SK-N-SH treated with all-trans-retinoic acid at 6 μM for 48 hours (cell line): ENCODE measurements around the gene GOLGA8J.

ENCODE experiments used
- ATAC-seq: fragments of 200-7000 bp; cut with Tn5 transposase; 3 replicates; pipeline ENCODE4 v1.9.1; 2020; ENCODE audit warnings: mild to moderate bottlenecking, moderate library complexity
- ARNTL ChIP-seq: fragments of 450-650 bp; formaldehyde crosslinking; IDR thresholded peaks from 2 replicates; pipeline ENCODE4 v1.5.0; 2020; ENCODE audit warnings: low read depth, mild to moderate bottlenecking, moderate library complexity, borderline replicate concordance
- BACH2 ChIP-seq: fragments of 250-450 bp; sonication (Bioruptor Pico); IDR thresholded peaks from 2 replicates; pipeline ENCODE4 v1.9.0; 2021; ENCODE audit warnings: mild to moderate bottlenecking, borderline replicate concordance
- ESRRG ChIP-seq: fragments of 250-450 bp; sonication (Bioruptor Pico); IDR thresholded peaks from 2 replicates; pipeline ENCODE4 v1.6.1; 2021; ENCODE audit warnings: mild to moderate bottlenecking
- GLIS3 ChIP-seq: fragments of 250-450 bp; sonication (Bioruptor Pico); IDR thresholded peaks from 2 replicates; pipeline ENCODE4 v1.5.0; 2020; ENCODE audit warnings: mild to moderate bottlenecking, moderate library complexity
- ISL1 ChIP-seq: fragments of 250-450 bp; sonication (Bioruptor Pico); IDR thresholded peaks from 2 replicates; pipeline ENCODE4 v2.1.2; 2022; ENCODE audit warnings: mild to moderate bottlenecking, moderate library complexity
- OSR1 ChIP-seq: fragments of 250-450 bp; sonication (Bioruptor Pico); IDR thresholded peaks from 2 replicates; pipeline ENCODE4 v1.8.0; 2022; ENCODE audit warnings: moderate library complexity, mild to moderate bottlenecking, inconsistent platforms
- PPARA ChIP-seq: fragments of 250-450 bp; sonication (Bioruptor Pico); IDR thresholded peaks from 2 replicates; pipeline ENCODE4 v1.5.0; 2020; ENCODE audit warnings: mild to moderate bottlenecking, borderline replicate concordance
- RARB ChIP-seq: fragments of 250-450 bp; sonication (Bioruptor Pico); IDR thresholded peaks from 2 replicates; pipeline ENCODE4 v1.8.0; 2021; ENCODE audit warnings: mild to moderate bottlenecking, moderate library complexity
- SNAI2 ChIP-seq: fragments of 250-450 bp; sonication (Bioruptor Pico); IDR thresholded peaks from 2 replicates; pipeline ENCODE4 v1.5.0; 2020; ENCODE audit warnings: mild to moderate bottlenecking, moderate library complexity
- TCF4 ChIP-seq: fragments of 250-450 bp; sonication (Bioruptor Pico); IDR thresholded peaks from 2 replicates; pipeline ENCODE4 v1.8.0; 2021; ENCODE audit warnings: mild to moderate bottlenecking, moderate library complexity, borderline replicate concordance
- TOX ChIP-seq: fragments of 250-450 bp; sonication (Bioruptor Pico); IDR thresholded peaks from 2 replicates; pipeline ENCODE4 v1.8.0; 2021; ENCODE audit warnings: mild to moderate bottlenecking, moderate library complexity, borderline replicate concordance
- ZC3H10 ChIP-seq: fragments of 250-450 bp; sonication (Bioruptor Pico); IDR thresholded peaks from 2 replicates; pipeline ENCODE4 v1.5.1; 2021; ENCODE audit warnings: mild to moderate bottlenecking, moderate library complexity
- ZFP3 ChIP-seq: fragments of 250-450 bp; sonication (Bioruptor Pico); IDR thresholded peaks from 2 replicates; pipeline ENCODE4 v1.5.0; 2020; ENCODE audit warnings: mild to moderate bottlenecking, moderate library complexity
- ZFP30 ChIP-seq: fragments of 450-650 bp; formaldehyde crosslinking; IDR thresholded peaks from 2 replicates; pipeline ENCODE4 v1.5.0; 2022; ENCODE audit warnings: mild to moderate bottlenecking, moderate library complexity
- ZNF565 ChIP-seq: fragments of 450-650 bp; formaldehyde crosslinking; conservative IDR thresholded peaks from 2 replicates; pipeline ENCODE4 v1.5.0; 2020; ENCODE audit warnings: low read depth, mild to moderate bottlenecking, moderate library complexity
- ZNF70 ChIP-seq: fragments of 450-650 bp; formaldehyde crosslinking; IDR thresholded peaks from 2 replicates; pipeline ENCODE4 v1.5.0; 2020; ENCODE audit warnings: mild to moderate bottlenecking, moderate library complexity
- ZNF8 ChIP-seq: fragments of 450-650 bp; formaldehyde crosslinking; IDR thresholded peaks from 2 replicates; pipeline ENCODE4 v1.5.0; 2020; ENCODE audit warnings: mild to moderate bottlenecking, moderate library complexity
- TF ChIP-seq, protein P1 (sequence below): fragments of 250-450 bp; sonication (Bioruptor Pico); IDR thresholded peaks from 2 replicates; pipeline ENCODE4 v1.8.0; 2020; ENCODE audit warnings: mild to moderate bottlenecking, moderate library complexity, borderline replicate concordance
- TF ChIP-seq, protein P2 (sequence below): fragments of 250-450 bp; sonication (Bioruptor Pico); IDR thresholded peaks from 2 replicates; pipeline ENCODE4 v1.5.1; 2021; ENCODE audit warnings: mild to moderate bottlenecking, moderate library complexity
- TF ChIP-seq, protein P3 (sequence below): fragments of 250-450 bp; sonication (Bioruptor Pico); IDR thresholded peaks from 2 replicates; pipeline ENCODE4 v1.8.0; 2021; ENCODE audit warnings: low read depth, mild to moderate bottlenecking, moderate library complexity, borderline replicate concordance
- TF ChIP-seq, protein P4 (sequence below): fragments of 250-450 bp; sonication (Bioruptor Pico); IDR thresholded peaks from 2 replicates; pipeline ENCODE4 v1.5.0; 2020; ENCODE audit warnings: mild to moderate bottlenecking, moderate library complexity

Gene GOLGA8J

DNA sequence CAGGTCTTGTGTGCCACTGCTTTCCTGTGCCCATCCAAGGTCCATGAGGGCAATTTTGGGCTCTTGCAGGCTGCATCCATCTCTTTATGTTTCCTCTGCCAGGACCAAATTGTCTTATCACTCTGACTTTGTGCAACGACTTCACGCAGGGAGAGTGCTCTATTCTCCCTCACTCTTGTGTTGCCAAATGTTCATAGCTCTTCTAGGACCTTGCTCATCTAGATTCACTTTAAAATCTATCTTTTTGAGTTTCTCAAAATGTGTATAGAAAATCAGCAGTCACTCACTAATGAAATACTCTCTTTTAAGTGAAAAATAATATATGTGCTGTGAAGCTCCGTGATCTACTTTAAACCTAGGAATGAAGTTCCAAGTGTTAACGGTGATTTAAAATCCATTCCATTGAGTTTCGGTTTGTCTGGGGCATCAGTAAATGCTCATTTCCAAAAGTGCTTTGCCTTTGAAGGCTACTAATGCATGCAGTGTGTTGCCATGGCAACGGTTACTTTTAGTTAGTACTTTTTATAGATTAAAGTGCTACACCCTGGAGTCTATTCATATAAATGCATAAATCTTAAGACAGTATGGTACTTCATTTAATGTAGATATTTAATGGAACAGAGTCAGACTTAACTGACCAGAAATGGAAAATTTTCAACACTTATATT, 46.6 kb upstream of the GOLGA8J start:
- no peak for ATAC-seq
- TF ChIP-seq, protein P1, sequence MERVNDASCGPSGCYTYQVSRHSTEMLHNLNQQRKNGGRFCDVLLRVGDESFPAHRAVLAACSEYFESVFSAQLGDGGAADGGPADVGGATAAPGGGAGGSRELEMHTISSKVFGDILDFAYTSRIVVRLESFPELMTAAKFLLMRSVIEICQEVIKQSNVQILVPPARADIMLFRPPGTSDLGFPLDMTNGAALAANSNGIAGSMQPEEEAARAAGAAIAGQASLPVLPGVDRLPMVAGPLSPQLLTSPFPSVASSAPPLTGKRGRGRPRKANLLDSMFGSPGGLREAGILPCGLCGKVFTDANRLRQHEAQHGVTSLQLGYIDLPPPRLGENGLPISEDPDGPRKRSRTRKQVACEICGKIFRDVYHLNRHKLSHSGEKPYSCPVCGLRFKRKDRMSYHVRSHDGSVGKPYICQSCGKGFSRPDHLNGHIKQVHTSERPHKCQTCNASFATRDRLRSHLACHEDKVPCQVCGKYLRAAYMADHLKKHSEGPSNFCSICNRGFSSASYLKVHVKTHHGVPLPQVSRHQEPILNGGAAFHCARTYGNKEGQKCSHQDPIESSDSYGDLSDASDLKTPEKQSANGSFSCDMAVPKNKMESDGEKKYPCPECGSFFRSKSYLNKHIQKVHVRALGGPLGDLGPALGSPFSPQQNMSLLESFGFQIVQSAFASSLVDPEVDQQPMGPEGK (CRISPR knock-in tag): no peak
- TF ChIP-seq SNAI2 (CRISPR knock-in tag) (no peak), TCF4 (CRISPR knock-in tag) (no peak), ESRRG (CRISPR knock-in tag) (no peak), TOX (CRISPR knock-in tag) (no peak), ZNF8 (no peak), ZFP30 (no peak), ZNF70 (CRISPR knock-in tag) (no peak), ZC3H10 (CRISPR knock-in tag) (no peak), ARNTL (no peak), BACH2 (no peak), ZNF565 (CRISPR knock-in tag) (no peak), PPARA (CRISPR knock-in tag) (no peak)
- TF ChIP-seq, protein P2, sequence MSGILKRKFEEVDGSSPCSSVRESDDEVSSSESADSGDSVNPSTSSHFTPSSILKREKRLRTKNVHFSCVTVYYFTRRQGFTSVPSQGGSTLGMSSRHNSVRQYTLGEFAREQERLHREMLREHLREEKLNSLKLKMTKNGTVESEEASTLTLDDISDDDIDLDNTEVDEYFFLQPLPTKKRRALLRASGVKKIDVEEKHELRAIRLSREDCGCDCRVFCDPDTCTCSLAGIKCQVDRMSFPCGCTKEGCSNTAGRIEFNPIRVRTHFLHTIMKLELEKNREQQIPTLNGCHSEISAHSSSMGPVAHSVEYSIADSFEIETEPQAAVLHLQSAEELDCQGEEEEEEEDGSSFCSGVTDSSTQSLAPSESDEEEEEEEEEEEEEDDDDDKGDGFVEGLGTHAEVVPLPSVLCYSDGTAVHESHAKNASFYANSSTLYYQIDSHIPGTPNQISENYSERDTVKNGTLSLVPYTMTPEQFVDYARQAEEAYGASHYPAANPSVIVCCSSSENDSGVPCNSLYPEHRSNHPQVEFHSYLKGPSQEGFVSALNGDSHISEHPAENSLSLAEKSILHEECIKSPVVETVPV (CRISPR knock-in tag): no peak
- TF ChIP-seq, protein P3, sequence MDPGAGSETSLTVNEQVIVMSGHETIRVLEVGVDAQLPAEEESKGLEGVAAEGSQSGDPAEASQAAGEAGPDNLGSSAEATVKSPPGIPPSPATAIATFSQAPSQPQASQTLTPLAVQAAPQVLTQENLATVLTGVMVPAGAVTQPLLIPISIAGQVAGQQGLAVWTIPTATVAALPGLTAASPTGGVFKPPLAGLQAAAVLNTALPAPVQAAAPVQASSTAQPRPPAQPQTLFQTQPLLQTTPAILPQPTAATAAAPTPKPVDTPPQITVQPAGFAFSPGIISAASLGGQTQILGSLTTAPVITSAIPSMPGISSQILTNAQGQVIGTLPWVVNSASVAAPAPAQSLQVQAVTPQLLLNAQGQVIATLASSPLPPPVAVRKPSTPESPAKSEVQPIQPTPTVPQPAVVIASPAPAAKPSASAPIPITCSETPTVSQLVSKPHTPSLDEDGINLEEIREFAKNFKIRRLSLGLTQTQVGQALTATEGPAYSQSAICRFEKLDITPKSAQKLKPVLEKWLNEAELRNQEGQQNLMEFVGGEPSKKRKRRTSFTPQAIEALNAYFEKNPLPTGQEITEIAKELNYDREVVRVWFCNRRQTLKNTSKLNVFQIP (CRISPR knock-in tag): no peak
- TF ChIP-seq, protein P4, sequence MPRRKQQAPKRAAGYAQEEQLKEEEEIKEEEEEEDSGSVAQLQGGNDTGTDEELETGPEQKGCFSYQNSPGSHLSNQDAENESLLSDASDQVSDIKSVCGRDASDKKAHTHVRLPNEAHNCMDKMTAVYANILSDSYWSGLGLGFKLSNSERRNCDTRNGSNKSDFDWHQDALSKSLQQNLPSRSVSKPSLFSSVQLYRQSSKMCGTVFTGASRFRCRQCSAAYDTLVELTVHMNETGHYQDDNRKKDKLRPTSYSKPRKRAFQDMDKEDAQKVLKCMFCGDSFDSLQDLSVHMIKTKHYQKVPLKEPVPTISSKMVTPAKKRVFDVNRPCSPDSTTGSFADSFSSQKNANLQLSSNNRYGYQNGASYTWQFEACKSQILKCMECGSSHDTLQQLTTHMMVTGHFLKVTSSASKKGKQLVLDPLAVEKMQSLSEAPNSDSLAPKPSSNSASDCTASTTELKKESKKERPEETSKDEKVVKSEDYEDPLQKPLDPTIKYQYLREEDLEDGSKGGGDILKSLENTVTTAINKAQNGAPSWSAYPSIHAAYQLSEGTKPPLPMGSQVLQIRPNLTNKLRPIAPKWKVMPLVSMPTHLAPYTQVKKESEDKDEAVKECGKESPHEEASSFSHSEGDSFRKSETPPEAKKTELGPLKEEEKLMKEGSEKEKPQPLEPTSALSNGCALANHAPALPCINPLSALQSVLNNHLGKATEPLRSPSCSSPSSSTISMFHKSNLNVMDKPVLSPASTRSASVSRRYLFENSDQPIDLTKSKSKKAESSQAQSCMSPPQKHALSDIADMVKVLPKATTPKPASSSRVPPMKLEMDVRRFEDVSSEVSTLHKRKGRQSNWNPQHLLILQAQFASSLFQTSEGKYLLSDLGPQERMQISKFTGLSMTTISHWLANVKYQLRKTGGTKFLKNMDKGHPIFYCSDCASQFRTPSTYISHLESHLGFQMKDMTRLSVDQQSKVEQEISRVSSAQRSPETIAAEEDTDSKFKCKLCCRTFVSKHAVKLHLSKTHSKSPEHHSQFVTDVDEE (CRISPR knock-in tag): no peak

DNA sequence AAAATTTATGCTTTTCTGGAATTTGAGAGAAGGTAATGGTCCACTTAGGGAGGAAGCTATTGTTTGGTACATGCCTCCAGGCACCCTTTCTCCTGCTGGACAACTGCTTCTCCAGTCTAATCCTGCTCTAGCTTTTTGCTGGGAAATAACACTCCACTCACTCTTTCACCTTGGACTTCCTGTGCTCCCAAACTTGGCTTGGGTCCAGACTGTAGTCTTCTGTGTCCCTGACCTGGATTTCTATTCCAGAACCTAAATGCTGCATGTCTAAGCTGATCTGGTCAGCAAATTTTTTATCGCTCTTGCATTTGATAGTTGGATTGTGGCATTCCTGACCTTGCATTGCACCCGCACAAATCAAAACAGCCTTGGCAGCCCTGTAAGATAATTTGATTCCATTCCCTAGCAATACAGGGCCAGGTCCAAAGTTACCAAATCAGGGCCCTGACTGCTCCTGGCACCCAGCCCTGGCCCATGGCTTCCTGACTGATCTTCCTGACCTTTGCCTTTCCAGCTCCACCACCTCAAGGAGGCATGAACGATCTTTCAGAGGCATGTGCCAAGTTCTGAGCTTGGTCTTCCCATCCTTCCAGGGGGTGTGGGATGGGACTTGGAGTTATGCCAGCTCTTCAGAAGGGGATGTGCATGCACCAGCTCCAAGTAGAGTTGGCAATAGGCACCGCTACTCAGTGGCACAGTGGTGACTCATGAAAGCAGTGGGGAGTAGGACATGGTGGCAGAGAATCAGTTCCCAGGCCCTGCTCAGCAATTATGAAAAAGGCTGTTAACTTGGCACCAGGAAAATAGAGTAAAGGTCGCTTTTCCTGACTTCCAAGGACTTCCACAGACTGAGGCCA, 43.9 kb upstream of the GOLGA8J start:
- no peak for TF ChIP-seq GLIS3 (CRISPR knock-in tag)
- TF ChIP-seq, protein P1 (CRISPR knock-in tag): no peak
- peak; percentile 73 for TF ChIP-seq ISL1
- 0 out of 2 replicates have a peak, but pooled peaks have one; percentile 13 for TF ChIP-seq TCF4 (CRISPR knock-in tag)
- no peak for TF ChIP-seq ZNF565 (CRISPR knock-in tag)
- no peak for TF ChIP-seq ZC3H10 (CRISPR knock-in tag)
- TF ChIP-seq, protein P3 (CRISPR knock-in tag): no peak
- TF ChIP-seq ZFP3: peak; percentile 13; the same call in 1 of the 2 replicates
- peak; percentile 48; the same call in 1 of the 2 replicates for TF ChIP-seq SNAI2 (CRISPR knock-in tag)
- no peak for TF ChIP-seq PPARA (CRISPR knock-in tag)
- TF ChIP-seq, protein P4 (CRISPR knock-in tag): peak; percentile 64
- TF ChIP-seq ZFP30: no peak
- no peak for TF ChIP-seq ARNTL
- no peak for TF ChIP-seq ZNF70 (CRISPR knock-in tag)
- no peak for TF ChIP-seq OSR1 (CRISPR knock-in tag)
- TF ChIP-seq RARB: no peak
- ATAC-seq: peak; percentile 61
